Measurements from ENCODE around the gene COPG2.

- TF ChIP-seq, protein P1, sequence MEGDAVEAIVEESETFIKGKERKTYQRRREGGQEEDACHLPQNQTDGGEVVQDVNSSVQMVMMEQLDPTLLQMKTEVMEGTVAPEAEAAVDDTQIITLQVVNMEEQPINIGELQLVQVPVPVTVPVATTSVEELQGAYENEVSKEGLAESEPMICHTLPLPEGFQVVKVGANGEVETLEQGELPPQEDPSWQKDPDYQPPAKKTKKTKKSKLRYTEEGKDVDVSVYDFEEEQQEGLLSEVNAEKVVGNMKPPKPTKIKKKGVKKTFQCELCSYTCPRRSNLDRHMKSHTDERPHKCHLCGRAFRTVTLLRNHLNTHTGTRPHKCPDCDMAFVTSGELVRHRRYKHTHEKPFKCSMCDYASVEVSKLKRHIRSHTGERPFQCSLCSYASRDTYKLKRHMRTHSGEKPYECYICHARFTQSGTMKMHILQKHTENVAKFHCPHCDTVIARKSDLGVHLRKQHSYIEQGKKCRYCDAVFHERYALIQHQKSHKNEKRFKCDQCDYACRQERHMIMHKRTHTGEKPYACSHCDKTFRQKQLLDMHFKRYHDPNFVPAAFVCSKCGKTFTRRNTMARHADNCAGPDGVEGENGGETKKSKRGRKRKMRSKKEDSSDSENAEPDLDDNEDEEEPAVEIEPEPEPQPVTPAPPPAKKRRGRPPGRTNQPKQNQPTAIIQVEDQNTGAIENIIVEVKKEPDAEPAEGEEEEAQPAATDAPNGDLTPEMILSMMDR (IDR thresholded peaks at IDR 0.05), result no peak
- TF ChIP-seq POLR2AphosphoS5 (IDR thresholded peaks at IDR 0.05; ENCODE audit: insufficient read depth in 1 of 2, low read depth in 1 of 2) (no peak), POLR2A (IDR thresholded peaks at IDR 0.05) (no peak)
Measured at GRCh38 chr7:130554481-130554880, 114.1 kb downstream of the COPG2 start.
